Mammary epithelial cell (primary cell): ENCODE data around the gene RAB15.

Source experiments
- CTCF ChIP-seq, 2 donors: IDR thresholded peaks in 1 of 2; conservative IDR thresholded peaks in 1 of 2; 2 replicates each; pipeline ENCODE4 v1.5.1; 2011 to 2012; ENCODE audit warnings: inconsistent platforms in 2 of 2, low read length in 2 of 2, mild to moderate bottlenecking in 2 of 2, control low read depth in 1 of 2, low read depth in 1 of 2; ENCODE audit not compliant: insufficient read depth in 1 of 2; ENCODE audit errors: extremely low read depth in 1 of 2
- EZH2 ChIP-seq: IDR thresholded peaks from 2 replicates; pipeline ENCODE4 v1.6.1; 2012; ENCODE audit warnings: low read length, inconsistent platforms, borderline replicate concordance

- TF ChIP-seq CTCF (conservative IDR thresholded peaks at IDR 0.05 in 1 of 2, IDR thresholded peaks at IDR 0.05 in 1 of 2; ENCODE audit: extremely low read depth in 1 of 2, insufficient read depth in 1 of 2, low read depth in 1 of 2, low read length in 2 of 2) (no peak), EZH2 (no peak)
Measured at GRCh38 chr14:64958201-64958600, 13.9 kb downstream of the RAB15 start.
